Fibroblast of mammary gland (primary cell): Measurements from ENCODE around the gene MYLK2.
A peak's percentile ranks its signal among the peaks of the same experiment; 100 is the strongest.

Experiments used
- DNase-seq: peaks from one replicate; pipeline ENCODE4 v3.0.0-alpha.2; 2010; ENCODE audit warnings: low read depth
- H3K4me3 ChIP-seq: 2 replicates; pipeline ENCODE4 v1.5.1; 2011; ENCODE audit warnings: low read depth, mild to moderate bottlenecking, low read length, moderate library complexity; ENCODE audit not compliant: control insufficient read depth
- TF ChIP-seq, protein P1 (sequence below): conservative IDR thresholded peaks from 2 replicates; pipeline ENCODE4 v1.5.1; 2011; ENCODE audit warnings: low read depth, low read length, inconsistent platforms; ENCODE audit not compliant: control insufficient read depth, insufficient read depth

The MYLK2 gene

DNA sequence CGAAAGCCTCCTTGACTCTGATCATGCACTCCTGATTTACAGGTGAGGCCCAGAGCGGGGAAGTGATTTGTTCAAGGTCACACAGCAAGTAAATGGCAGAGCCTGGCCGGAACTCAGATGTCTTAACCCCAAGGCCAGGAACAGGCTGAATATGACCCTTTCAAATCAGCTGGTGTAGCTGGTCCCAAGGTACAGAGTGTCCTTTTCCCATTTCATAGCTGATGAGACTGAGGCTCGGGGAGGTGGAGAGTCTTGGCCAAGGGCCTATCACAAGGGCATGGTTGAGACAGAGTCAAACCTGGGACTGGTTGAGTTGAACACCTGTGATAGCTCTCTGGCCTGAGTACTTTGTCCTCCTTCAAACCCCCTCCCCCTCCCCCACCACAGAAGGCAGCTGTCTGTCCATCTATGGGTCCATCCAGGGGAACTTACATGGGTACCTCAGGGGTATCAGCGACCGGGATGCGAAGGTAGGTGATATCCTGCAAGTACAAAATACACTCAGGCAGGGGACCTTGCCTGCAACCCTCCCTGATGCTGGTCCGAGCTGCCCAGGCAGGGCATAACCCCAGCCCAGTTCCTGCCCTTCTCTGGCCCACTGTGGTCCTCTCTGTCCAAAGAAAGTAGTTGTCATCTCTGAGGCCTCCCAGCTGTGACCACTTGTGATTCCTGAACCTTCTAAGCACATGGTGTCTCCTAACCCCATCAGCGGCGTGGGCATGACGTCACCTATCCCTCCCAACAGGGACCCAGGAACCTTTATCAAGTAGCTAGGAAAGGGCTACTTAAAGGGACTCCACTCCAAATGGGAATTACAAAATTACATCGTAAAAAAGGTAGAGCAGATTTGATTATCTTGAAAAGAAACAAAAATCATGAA, 45.6 kb downstream of the MYLK2 start:
- TF ChIP-seq, protein P1, sequence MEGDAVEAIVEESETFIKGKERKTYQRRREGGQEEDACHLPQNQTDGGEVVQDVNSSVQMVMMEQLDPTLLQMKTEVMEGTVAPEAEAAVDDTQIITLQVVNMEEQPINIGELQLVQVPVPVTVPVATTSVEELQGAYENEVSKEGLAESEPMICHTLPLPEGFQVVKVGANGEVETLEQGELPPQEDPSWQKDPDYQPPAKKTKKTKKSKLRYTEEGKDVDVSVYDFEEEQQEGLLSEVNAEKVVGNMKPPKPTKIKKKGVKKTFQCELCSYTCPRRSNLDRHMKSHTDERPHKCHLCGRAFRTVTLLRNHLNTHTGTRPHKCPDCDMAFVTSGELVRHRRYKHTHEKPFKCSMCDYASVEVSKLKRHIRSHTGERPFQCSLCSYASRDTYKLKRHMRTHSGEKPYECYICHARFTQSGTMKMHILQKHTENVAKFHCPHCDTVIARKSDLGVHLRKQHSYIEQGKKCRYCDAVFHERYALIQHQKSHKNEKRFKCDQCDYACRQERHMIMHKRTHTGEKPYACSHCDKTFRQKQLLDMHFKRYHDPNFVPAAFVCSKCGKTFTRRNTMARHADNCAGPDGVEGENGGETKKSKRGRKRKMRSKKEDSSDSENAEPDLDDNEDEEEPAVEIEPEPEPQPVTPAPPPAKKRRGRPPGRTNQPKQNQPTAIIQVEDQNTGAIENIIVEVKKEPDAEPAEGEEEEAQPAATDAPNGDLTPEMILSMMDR: no peak
- no peak overlapping the region for H3K4me3 ChIP-seq
- no peak for DNase-seq

DNA sequence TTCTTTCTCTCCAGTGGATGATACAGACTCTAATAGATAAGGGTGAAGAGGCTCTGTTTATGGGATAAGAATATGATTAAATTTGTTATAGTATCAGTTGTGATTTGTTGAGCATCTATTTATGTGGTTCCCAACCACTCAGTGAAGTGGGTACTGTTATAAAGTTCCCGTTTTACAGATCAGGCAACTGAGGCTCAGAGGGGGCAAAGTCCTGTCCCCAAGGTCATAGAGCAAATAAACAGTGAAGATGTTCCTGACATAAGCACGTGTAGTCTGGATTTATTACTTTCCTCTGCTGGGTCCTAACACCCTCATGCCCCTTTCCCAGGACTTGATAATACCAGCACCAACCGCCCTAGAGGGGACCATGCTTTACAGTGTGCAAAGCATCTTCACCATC, 47.1 kb downstream of the MYLK2 start:
- DNase-seq: no peak
- TF ChIP-seq, protein P1: no peak
- no peak overlapping the region for H3K4me3 ChIP-seq

- H3K4me3 ChIP-seq: no peak overlapping the region
- TF ChIP-seq, protein P1: no peak
- no peak for DNase-seq
These were observed 49.9 kb downstream of the MYLK2 start for GRCh38 chr20:31868853-31869672.

GRCh38 chr20:31869673-31869941, 50.5 kb downstream of the MYLK2 start:
- TF ChIP-seq, protein P1: no peak
- no peak for DNase-seq

DNA sequence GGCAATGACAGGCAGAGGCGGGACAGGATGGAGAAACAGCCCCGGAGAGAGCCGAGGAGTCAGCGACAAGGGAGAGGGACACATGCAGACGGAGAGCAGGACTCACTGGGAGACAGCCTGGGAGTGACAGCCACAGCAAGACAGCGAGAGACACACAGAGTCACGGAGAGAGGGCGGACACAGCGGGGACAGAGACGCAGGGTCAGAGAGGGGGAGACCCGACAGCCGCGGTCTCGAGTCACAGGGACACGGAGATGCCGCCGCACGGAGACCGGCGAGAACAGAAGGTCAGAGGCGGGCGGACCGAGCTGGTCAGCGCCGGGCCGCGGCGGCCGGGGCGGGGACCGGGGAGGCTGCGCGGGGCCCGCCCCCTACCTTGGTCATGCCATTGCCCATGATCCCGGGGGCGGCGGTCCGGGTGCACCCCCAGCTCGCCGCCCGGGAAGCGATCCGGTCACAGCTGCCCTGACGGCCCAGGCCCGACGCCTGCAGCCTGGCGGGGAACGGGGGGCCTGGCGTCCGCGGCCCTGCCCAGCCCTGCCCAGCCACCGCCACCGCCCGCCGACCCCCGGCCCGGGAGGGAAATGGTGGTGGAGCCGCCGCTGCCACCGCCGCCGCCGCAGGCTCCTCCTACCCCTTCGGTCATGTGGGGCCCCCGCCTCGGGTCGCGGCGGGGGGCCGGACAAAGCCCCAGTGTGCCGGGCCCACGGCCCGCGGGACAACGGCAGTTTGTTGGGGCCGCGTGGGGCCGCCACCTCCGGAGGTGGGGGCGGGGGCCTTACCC, 51.0 kb downstream of the MYLK2 start, which contains the start of the genes DUSP15 and TTLL9:
TSS of gene DUSP15 (minus strand) at position 586 of the 784 bp plus-strand sequence. CDS start at position 396, 190 bp downstream.
TSS of gene TTLL9 (plus strand) at position 693 of the 784 bp plus-strand sequence. CDS start 493 bp downstream, outside the sequence.
- TF ChIP-seq, protein P1: no peak
- no peak for DNase-seq
- H3K4me3 ChIP-seq: peak within 1 kb of the TSS; percentile 12

More at GRCh38 chr20:31869673-31869941, 50.5 kb downstream of the MYLK2 start:
- H3K4me3 ChIP-seq: no peak overlapping the region
